ENCODE measurements around the gene PPIB.
A peak's percentile ranks its signal among the peaks of the same experiment; 100 is the strongest.

The PPIB gene

GRCh38 chr15:64162869-64163658 lies at the start of gene PPIB:
PPIB (minus strand) TSS chr15:64163022; CDS start chr15:64162986, 36 bp downstream.
- TF ChIP-seq, protein P1, sequence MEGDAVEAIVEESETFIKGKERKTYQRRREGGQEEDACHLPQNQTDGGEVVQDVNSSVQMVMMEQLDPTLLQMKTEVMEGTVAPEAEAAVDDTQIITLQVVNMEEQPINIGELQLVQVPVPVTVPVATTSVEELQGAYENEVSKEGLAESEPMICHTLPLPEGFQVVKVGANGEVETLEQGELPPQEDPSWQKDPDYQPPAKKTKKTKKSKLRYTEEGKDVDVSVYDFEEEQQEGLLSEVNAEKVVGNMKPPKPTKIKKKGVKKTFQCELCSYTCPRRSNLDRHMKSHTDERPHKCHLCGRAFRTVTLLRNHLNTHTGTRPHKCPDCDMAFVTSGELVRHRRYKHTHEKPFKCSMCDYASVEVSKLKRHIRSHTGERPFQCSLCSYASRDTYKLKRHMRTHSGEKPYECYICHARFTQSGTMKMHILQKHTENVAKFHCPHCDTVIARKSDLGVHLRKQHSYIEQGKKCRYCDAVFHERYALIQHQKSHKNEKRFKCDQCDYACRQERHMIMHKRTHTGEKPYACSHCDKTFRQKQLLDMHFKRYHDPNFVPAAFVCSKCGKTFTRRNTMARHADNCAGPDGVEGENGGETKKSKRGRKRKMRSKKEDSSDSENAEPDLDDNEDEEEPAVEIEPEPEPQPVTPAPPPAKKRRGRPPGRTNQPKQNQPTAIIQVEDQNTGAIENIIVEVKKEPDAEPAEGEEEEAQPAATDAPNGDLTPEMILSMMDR (IDR thresholded peaks at IDR 0.05; ENCODE audit: low read depth, low read length, missing control alignments): peak; percentile 51
- peak; percentile 91 for DNase-seq (ENCODE audit: low read depth)
- H3K4me3 ChIP-seq (ENCODE audit: low read depth, low read length): peak within 1 kb of the TSS; percentile 75

GRCh38 chr15:64211696-64212095 lies 48.9 kb upstream of the PPIB start:
- DNase-seq (ENCODE audit: low read depth): no peak
- TF ChIP-seq, protein P1 (IDR thresholded peaks at IDR 0.05; ENCODE audit: low read depth, low read length, missing control alignments): no peak
- H3K4me3 ChIP-seq (ENCODE audit: low read depth, low read length): no peak overlapping the region

GRCh38 chr15:64210371-64210770 lies 47.5 kb upstream of the PPIB start:
- no peak overlapping the region for H3K4me3 ChIP-seq (ENCODE audit: low read depth, low read length)
- DNase-seq (ENCODE audit: low read depth): no peak
- TF ChIP-seq, protein P1 (IDR thresholded peaks at IDR 0.05; ENCODE audit: low read depth, low read length, missing control alignments): no peak

DNA sequence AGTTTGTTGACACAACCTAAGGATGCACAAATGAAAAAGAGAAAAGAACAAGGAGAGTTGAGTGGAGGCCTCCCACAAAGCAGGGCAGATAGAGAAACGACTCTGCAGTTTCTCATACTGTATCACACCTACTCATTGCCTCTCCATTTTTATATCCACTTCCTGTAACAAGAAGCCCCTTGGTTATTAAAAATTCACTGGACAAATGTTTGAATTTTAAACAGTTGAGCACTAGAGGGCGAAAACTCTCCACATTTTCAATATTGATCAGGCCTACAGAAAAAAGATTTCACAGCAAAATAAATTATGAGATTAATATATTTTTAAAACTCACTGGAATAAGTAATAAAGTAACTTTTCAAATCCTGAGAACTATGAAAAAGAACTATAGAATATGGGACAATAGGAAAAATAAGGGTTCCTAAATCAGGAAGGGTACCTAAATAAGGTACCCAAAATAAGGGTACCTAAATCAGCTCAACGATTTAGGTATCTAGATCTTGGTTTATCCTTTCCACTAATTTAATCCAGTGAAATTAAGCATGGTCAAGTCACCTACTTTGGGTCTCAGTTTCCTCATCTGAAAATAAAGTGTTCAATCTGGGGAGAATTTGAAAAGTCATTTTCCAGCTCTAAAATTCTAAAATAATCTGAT lies 47.0 kb upstream of the PPIB start:
- TF ChIP-seq, protein P1 (IDR thresholded peaks at IDR 0.05; ENCODE audit: low read depth, low read length, missing control alignments): peak; percentile 35
- DNase-seq (ENCODE audit: low read depth): peak; percentile 4
- H3K4me3 ChIP-seq (ENCODE audit: low read depth, low read length): no peak overlapping the region

DNA sequence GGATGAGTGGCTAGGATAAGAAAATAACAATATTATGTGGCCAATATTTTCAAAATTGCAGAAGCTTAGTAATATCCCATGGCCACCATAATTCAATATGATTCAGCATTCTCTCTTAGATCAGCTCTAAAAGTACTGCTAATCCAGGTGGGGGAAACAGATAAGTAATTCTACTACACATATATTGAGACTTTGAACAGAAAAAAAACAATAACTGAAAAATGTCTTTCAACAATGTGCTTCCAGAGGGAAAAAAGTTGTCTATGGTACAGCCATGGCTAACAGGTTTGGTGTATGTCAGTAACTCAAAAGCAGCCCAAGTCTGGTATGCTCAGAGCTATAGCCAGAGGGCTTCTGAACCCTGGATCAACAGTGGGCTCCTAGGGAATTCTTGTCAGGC lies 42.4 kb upstream of the PPIB start:
- DNase-seq (ENCODE audit: low read depth): no peak

DNA sequence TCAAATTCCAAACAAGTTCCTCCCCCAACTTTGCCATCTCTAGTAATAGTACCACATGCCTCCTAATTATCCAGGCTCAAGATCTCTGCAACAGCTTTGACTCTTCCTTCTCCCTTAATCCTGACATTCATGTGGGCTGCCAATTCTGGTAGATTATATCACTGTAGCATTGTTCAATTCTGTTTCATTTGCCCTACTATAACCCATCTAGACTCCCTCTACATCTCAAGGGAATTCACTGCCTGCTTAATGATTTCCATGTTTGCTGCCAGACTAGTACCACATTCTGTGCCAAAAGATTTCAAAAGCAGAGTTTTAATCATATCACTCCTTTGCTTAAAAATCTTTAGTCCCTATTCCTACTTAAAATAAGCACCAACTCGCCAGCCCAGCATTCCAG lies 34.6 kb upstream of the PPIB start:
- TF ChIP-seq, protein P1 (IDR thresholded peaks at IDR 0.05; ENCODE audit: low read depth, low read length, missing control alignments): no peak
- H3K4me3 ChIP-seq (ENCODE audit: low read depth, low read length): no peak overlapping the region
- no peak for DNase-seq (ENCODE audit: low read depth)

More for the DNA sequence above, 42.4 kb upstream of the PPIB start:
- no peak overlapping the region for H3K4me3 ChIP-seq (ENCODE audit: low read depth, low read length)
- TF ChIP-seq, protein P1 (IDR thresholded peaks at IDR 0.05; ENCODE audit: low read depth, low read length, missing control alignments): no peak
